Measurements from ENCODE around the gene NT5DC1. TPM values are rescaled to one million over a fixed set of nuclear protein-coding genes. Genes with fewer than 3 reads are reported as not detected.

Gene NT5DC1
- total RNA-seq, 1 donor from 2014 or later: 46.0 TPM

DNA sequence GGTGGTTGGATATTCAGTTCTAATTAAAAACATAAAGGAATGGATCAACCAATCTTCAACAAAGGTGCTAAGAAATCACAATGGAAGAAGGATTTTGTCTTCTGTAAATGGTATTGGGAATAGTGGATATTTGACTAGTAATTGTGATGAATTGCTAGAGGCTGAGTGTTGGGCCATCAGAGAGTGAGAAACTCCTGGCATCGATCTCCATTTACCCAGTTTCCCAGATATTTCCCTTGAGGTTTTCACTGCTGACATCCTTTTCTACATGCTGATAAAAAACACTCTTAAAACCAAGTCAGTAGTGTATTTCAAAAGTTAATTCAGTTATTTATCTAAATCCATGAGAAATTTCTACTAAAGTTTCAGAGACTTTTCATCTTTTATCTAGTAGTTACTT, 65.7 kb downstream of the NT5DC1 start:
- H3K9me3 ChIP-seq: no peaks in the 10 kb centered on the region
- no peaks in the 10 kb centered on the region for H3K4me1 ChIP-seq
- no peaks in the 10 kb centered on the region for H3K36me3 ChIP-seq
- no peak overlapping the region for H3K4me3 ChIP-seq
- DNase-seq (no peak), ATAC-seq (no peak)
- TF ChIP-seq CTCF (IDR thresholded peaks at IDR 0.05): no peak
- no peaks in the 10 kb centered on the region for H3K27me3 ChIP-seq (ENCODE audit: low read depth)
- intact Hi-C loops (cut with DNase I): no loop called here
- no peak overlapping the region for H3K27ac ChIP-seq

DNA sequence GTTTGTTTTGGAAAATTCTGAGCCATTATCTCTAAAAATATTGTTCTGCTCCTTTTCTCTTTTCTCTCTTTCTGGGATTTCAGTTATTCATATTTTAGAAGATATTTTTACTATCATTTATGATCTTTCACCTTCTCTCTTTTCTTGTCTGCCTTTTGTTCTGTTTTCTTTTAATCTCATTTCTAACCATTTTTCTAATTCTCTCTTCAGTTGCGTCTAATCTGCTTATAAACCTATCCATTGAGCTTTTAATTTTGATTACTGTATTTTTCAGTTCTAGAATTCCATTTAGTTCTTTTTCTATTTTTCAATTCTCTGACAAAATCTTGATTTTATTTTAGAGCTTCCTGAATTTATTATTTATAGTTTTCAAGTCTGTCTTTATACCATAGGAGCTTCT, 67.5 kb downstream of the NT5DC1 start:
- intact Hi-C loops (cut with DNase I): no loop called here

DNA sequence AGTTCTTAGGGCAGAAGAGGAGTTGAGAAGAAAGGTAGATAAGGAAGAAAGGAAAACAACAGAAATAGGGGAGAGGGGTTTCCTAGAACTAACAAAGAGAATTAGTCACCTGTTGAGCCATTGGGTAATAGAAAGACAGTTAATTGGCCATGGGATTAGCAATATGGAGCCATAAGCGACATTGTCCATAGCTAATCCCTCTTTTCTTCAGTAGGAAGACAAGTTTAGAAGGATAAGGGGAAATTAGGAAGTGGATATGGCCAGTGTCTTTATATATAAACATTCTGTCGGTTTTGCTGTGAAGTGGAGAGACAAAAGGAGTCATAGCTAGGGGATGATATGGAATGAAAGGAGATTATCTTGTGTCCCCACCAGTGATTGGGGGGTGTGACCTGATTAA, 69.2 kb downstream of the NT5DC1 start:
- H3K4me3 ChIP-seq: no peak overlapping the region

More for the DNA sequence above, 67.5 kb downstream of the NT5DC1 start:
- no peak for TF ChIP-seq CTCF (IDR thresholded peaks at IDR 0.05)
- DNase-seq (no peak), ATAC-seq (no peak)
- no peaks in the 10 kb centered on the region for H3K36me3 ChIP-seq
- H3K27me3 ChIP-seq (ENCODE audit: low read depth): no peaks in the 10 kb centered on the region
- no peak overlapping the region for H3K27ac ChIP-seq
- no peaks in the 10 kb centered on the region for H3K9me3 ChIP-seq
- no peak overlapping the region for H3K4me3 ChIP-seq
- H3K4me1 ChIP-seq: no peaks in the 10 kb centered on the region

DNA sequence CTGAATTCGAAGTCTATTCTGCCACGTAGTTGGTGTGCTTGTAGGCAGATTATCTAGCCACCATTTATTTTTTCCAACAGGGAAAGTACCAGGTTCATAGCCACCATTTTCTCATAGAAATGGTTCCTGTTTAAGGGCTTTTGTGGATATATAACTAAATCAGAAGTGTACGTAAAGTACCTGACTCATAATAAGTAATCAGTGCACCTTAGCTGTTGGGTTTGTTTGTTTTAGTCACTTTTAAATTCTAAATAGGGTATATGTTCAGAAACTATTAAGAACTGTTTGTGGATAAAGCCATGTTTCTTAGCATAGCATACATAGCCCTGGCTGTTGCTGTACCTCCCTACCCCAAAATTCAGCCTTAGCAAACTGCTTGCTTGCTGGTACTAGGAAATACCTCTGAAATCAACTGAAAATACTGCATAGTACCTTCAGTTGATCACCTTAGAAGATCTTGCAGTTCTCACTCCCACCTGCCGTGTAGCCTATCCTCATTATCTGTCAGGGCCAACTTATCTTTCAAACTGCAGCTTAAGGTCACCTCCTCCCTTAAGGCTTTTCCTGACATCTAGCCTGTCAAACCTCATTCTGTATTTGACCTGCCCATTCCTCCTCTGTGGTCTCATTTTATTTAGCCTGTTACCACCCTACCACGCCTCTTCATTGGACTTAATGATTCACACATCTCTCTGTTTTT, 69.9 kb downstream of the NT5DC1 start:
- intact Hi-C loops (cut with DNase I): no loop called here
- no peak for TF ChIP-seq CTCF (IDR thresholded peaks at IDR 0.05)
- no peak for ATAC-seq

More for the DNA sequence above, 69.2 kb downstream of the NT5DC1 start:
- Histone ChIP-seq H3K4me1 (no peaks in the 10 kb centered on the region), H3K27me3 (ENCODE audit: low read depth) (no peaks in the 10 kb centered on the region), H3K36me3 (no peaks in the 10 kb centered on the region), H3K27ac (no peak overlapping the region), H3K9me3 (peaks cover 5% of the 10 kb centered on the region)
- TF ChIP-seq CTCF (IDR thresholded peaks at IDR 0.05): no peak
- intact Hi-C loops (cut with DNase I): no loop called here
- DNase-seq: no peak
- no peak for ATAC-seq

DNA sequence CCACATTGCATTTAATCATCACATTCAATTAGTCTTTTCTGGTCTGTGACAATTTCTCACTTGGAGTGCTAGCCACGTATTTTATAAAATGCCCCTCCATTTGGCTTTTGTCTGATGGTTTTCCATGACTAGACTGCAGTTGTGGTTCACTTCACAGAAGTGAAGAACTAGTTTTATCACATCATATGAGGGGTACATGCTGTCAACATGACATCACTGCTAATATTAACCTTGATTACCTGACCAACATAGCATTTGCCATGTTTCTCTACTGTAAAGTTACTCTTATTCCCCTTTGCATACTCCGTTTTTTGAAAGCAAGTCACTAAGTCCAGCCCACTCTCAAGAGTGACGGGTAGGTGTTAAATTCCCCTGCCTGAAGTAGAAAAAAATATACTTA, 73.3 kb downstream of the NT5DC1 start:
- H3K27me3 ChIP-seq (ENCODE audit: low read depth): no peaks in the 10 kb centered on the region
- TF ChIP-seq CTCF (IDR thresholded peaks at IDR 0.05): no peak
- peaks cover 12% of the 10 kb centered on the region for H3K9me3 ChIP-seq
- intact Hi-C loops (cut with DNase I): no loop called here
- no peaks in the 10 kb centered on the region for H3K36me3 ChIP-seq
- DNase-seq (no peak), ATAC-seq (no peak)
- H3K27ac ChIP-seq: no peak overlapping the region
- no peaks in the 10 kb centered on the region for H3K4me1 ChIP-seq
- H3K4me3 ChIP-seq: no peak overlapping the region

More for the DNA sequence above, 69.9 kb downstream of the NT5DC1 start:
- no peaks in the 10 kb centered on the region for H3K27me3 ChIP-seq (ENCODE audit: low read depth)
- H3K4me3 ChIP-seq: no peak overlapping the region
- no peak overlapping the region for H3K27ac ChIP-seq
- no peak for DNase-seq
- peaks cover 12% of the 10 kb centered on the region for H3K9me3 ChIP-seq
- H3K4me1 ChIP-seq: no peaks in the 10 kb centered on the region
- H3K36me3 ChIP-seq: no peaks in the 10 kb centered on the region

All from lower lobe of right lung (tissue), 2 donors.